B cell (primary cell): ENCODE data around the gene MICA. TPM values are rescaled to one million over a fixed set of nuclear protein-coding genes. Genes with fewer than 3 reads are reported as not detected.
"Not testable (repeated sequence)": the region's sequence is repeated elsewhere in the genome, so short reads cannot be mapped to it uniquely, and the experiment has no call there.

Experiments used
- ATAC-seq: fragments of 200-7000 bp; cut with Tn5 transposase; one replicate; pipeline ENCODE4 v1.10.0; 2021; ENCODE audit warnings: low read depth, mild to moderate bottlenecking, moderate number of reproducible peaks, moderate library complexity
- CTCF ChIA-PET: fragments of 350-600 bp; sonication (Branson Sonifier 250); formaldehyde crosslinking; loops from one replicate; lab custom pipeline; 2021; ENCODE audit warnings: antibody characterized with exemption, inconsistent platforms; lab: Charles Lee
- POLR2A ChIA-PET: fragments of 350-600 bp; sonication (Branson Sonifier 250); formaldehyde crosslinking; loops from one replicate; lab custom pipeline; 2021; ENCODE audit warnings: antibody characterized with exemption; lab: Charles Lee
- DNase-seq: peaks from one replicate; pipeline ENCODE4 v3.0.0; 2013
- H2AFZ ChIP-seq: 2 replicates; pipeline ENCODE4 v1.6.1; 2012; ENCODE audit warnings: mild to moderate bottlenecking, low read depth, low read length; ENCODE audit not compliant: insufficient read depth, poor library complexity, severe bottlenecking
- H3K27ac ChIP-seq, 2 donors: 1 replicate in 1 of 2; 2 replicates in 1 of 2; pipeline ENCODE4 v1.5.1; 2012 to 2013; ENCODE audit warnings: low read length in 2 of 2, mild to moderate bottlenecking in 2 of 2, moderate library complexity in 1 of 2
- H3K27me3 ChIP-seq, 4 experiments: fragments of 200-600 bp in 1 of 4; sonication (generic) in 1 of 4; replicated peaks in 1 of 4; 1 replicate in 2 of 4; 2 replicates in 2 of 4; pipeline versions ENCODE4 v1.6.1 to v1.7.0; 2013 to 2016; ENCODE audit warnings: low read length in 3 of 4, mild to moderate bottlenecking in 2 of 4, mixed read lengths in 1 of 4, moderate library complexity in 1 of 4; ENCODE audit not compliant: insufficient read depth in 4 of 4, control insufficient read depth in 3 of 4; ENCODE audit errors: control extremely low read depth in 1 of 4
- H3K36me3 ChIP-seq, 2 experiments: replicated peaks in 1 of 2; 1 replicate in 1 of 2; 2 replicates in 1 of 2; pipeline versions ENCODE4 v1.6.1 to v1.7.1; 2013; ENCODE audit warnings: low read length in 1 of 2; ENCODE audit not compliant: insufficient read depth in 2 of 2, control insufficient read depth in 1 of 2; ENCODE audit errors: control extremely low read depth in 1 of 2, extremely low read depth in 1 of 2
- H3K4me1 ChIP-seq, 2 donors: fragments of 200-600 bp in 1 of 2; sonication (generic) in 1 of 2; 1 replicate in 1 of 2; 2 replicates in 1 of 2; pipeline versions ENCODE4 v1.5.1 to v1.6.1; 2013 to 2017; ENCODE audit warnings: low read length in 2 of 2; ENCODE audit not compliant: control insufficient read depth in 2 of 2, insufficient read depth in 2 of 2
- H3K4me2 ChIP-seq: replicated peaks from 2 replicates; pipeline ENCODE3; 2012; ENCODE audit warnings: mild to moderate bottlenecking, low read depth, low read length; ENCODE audit not compliant: poor library complexity, severe bottlenecking
- H3K4me3 ChIP-seq, 5 experiments: fragments of 200-600 bp in 1 of 5; sonication (generic) in 1 of 5; 1 replicate in 3 of 5; 2 replicates in 2 of 5; pipeline versions ENCODE4 v1.5.1 to v1.7.0; 2011 to 2016; ENCODE audit warnings: low read length in 4 of 5, mild to moderate bottlenecking in 4 of 5, low read depth in 2 of 5, control low read depth in 1 of 5, moderate library complexity in 1 of 5; ENCODE audit not compliant: insufficient read depth in 1 of 5; ENCODE audit errors: control extremely low read depth in 1 of 5, extremely low read depth in 1 of 5
- H3K79me2 ChIP-seq: fragments of 200-600 bp; sonication (generic); one replicate; pipeline ENCODE4 v1.6.0; 2016; ENCODE audit warnings: low read length; ENCODE audit not compliant: control insufficient read depth, insufficient read depth
- H3K9ac ChIP-seq: fragments of 200-600 bp; sonication (generic); 2 replicates; pipeline ENCODE4 v1.6.1; 2017; ENCODE audit warnings: mild to moderate bottlenecking, low read length, moderate library complexity
- H3K9me3 ChIP-seq, 3 donors: one replicate each; pipeline versions ENCODE4 v1.6.1 to v1.7.1; 2013; ENCODE audit warnings: low read length in 2 of 3; ENCODE audit not compliant: control insufficient read depth in 2 of 3, insufficient read depth in 1 of 3; ENCODE audit errors: control extremely low read depth in 1 of 3
- H4K20me1 ChIP-seq: 2 replicates; pipeline ENCODE4 v1.6.0; 2012; ENCODE audit warnings: mild to moderate bottlenecking, low read length; ENCODE audit not compliant: insufficient read depth, control insufficient read depth, poor library complexity, severe bottlenecking
- H3K27ac Mint-ChIP-seq: one replicate; pipeline ENCODE4 v1.8.0; 2021; ENCODE audit warnings: mixed read lengths
- H3K27me3 Mint-ChIP-seq: one replicate; pipeline ENCODE4 v1.8.0; 2021; ENCODE audit warnings: mixed read lengths
- H3K4me1 Mint-ChIP-seq: one replicate; pipeline ENCODE4 v1.8.0; 2021; ENCODE audit warnings: mixed read lengths
- H3K4me3 Mint-ChIP-seq: one replicate; pipeline ENCODE4 v1.8.0; 2021; ENCODE audit warnings: mixed read lengths
- H3K9me3 Mint-ChIP-seq: one replicate; pipeline ENCODE4 v1.8.0; 2022; ENCODE audit warnings: mixed read lengths; ENCODE audit not compliant: insufficient read depth
- CTCF ChIP-seq: fragments of 200-600 bp; IDR thresholded peaks from one replicate; pipeline ENCODE4 v1.8.0; 2022; ENCODE audit warnings: antibody characterized with exemption, mild to moderate bottlenecking
- EZH2 ChIP-seq: IDR thresholded peaks from 2 replicates; pipeline ENCODE4 v1.6.1; 2012; ENCODE audit warnings: borderline replicate concordance, low read depth, mild to moderate bottlenecking, moderate library complexity, low read length; ENCODE audit not compliant: insufficient read depth, poor library complexity, severe bottlenecking
- WGBS: methylation state at CpG from one replicate; pipeline ENCODE4 v1.1.5; 2013; ENCODE audit warnings: missing lambda C conversion rate; ENCODE audit not compliant: insufficient coverage; 5-methylcytosine and 5-hydroxymethylcytosine counted together
- intact Hi-C: fragments of 100-400 bp; cut with micrococcal nuclease; formaldehyde crosslinking; loops from one replicate; pipeline ENCODE4 v1.10.0; 2022
- polyA plus RNA-seq: library from polyadenylated mRNA; depleted of rRNA; stranded (reverse); fragments of >200 nt; gene quantifications from 2 replicates; pipeline ENCODE4 v1.2.3, GENCODE V29; 2012
- total RNA-seq, 2 donors: library from RNA; stranded (reverse); fragments of 120-200 nt in 1 of 2; gene quantifications; 1 replicate in 1 of 2; 2 replicates in 1 of 2; pipeline versions ENCODE4 v1.2.3 to v1.2.4, GENCODE V29; 2013 to 2022

MICA gene
- total and polyA plus RNA-seq, 2 donors (not counting 1 experiment from before 2014, with no cell fraction given), result 13.9 to 28.5 TPM

DNA sequence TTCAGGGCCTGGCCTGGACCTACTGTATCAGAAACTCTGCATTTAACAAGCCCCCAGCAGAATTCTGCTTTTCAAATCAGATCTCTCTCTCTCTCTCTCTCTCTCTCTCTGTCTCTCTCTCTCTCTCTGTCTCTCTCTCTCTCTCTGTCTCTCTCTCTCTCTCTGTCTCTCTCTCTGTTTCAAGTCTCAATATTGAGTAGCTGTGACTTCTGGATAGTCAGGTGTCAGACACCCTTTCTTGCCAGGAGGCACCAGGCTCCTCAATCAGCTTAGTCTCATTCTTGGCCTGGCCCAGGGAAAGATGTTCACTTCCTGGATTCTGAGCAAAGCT lies 13.6 kb upstream of the MICA start:
- CTCF ChIA-PET, result interaction anchor here (1.5 kb wide), 1 partner anchor 98 kb away, joined by 4 read pairs; no protein-coding TSS in a partner anchor
- H3K4me1 ChIP-seq, H3K27ac Mint-ChIP-seq, intact Hi-C loops, H3K27me3 ChIP-seq, H3K9ac ChIP-seq, H3K27ac ChIP-seq, ATAC-seq, H3K9me3 ChIP-seq, H2AFZ ChIP-seq, H3K4me1 Mint-ChIP-seq, H3K4me3 Mint-ChIP-seq, H3K4me2 ChIP-seq, H4K20me1 ChIP-seq, DNase-seq, POLR2A ChIA-PET, H3K9me3 Mint-ChIP-seq, H3K4me3 ChIP-seq, H3K79me2 ChIP-seq, H3K27me3 Mint-ChIP-seq: not testable (repeated sequence)
- peaks cover 0 to 10% of the 10 kb centered on the region in 2 experiments for H3K36me3 ChIP-seq

DNA sequence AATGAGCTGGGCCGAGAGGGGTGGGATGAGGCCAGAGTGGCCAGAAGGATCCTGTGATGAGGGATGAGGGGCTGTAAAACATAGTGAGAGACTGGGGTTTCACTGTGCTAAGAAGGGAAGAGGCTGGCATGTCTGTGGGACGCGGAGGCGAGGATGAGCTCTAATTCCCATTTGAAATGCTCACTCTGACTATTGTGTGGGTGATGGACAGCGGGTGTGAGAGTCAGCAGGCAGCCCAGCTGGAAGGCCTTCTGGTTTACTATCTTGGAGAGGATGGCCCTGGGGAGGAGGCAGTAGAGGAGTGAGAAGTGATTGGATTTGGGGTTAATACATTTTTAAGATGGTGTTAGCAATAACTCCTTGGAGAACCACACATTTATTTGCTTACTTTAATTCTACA lies 9.5 kb upstream of the MICA start:
- Mint-ChIP-seq H3K9me3 (no peaks in the 10 kb centered on the region), H3K4me3 (no peak overlapping the region), H3K27me3 (no peaks in the 10 kb centered on the region), H3K4me1 (peaks cover 12% of the 10 kb centered on the region), H3K27ac (no peak overlapping the region)
- Histone ChIP-seq H3K27ac (no peak overlapping the region), H3K27me3 (no peaks in the 10 kb centered on the region), H3K4me3 (no peak overlapping the region), H3K4me1 (peaks cover 0 to 9% of the 10 kb centered on the region in 2 donors), H2AFZ (no peak overlapping the region), H3K9ac (no peak overlapping the region), H3K9me3 (no peaks in the 10 kb centered on the region), H3K36me3 (peaks cover 0 to 15% of the 10 kb centered on the region in 2 experiments), H3K79me2 (peaks cover 17% of the 10 kb centered on the region), H3K4me2 (no peak overlapping the region), H4K20me1 (peaks cover 10% of the 10 kb centered on the region)
- intact Hi-C loops, result no loop called here
- POLR2A ChIA-PET, result no interaction called here
- no peak for TF ChIP-seq CTCF
- TF ChIP-seq EZH2, result no peak
- WGBS, result 82% methylated on average over 5 of the region's 5 CpGs
- ATAC-seq, result no peak
- DNase-seq, result no peak
- CTCF ChIA-PET, result interaction anchor here (0.6 to 1.5 kb wide), 5 partner anchors 27 to 55 kb away, joined by 3 to 10 read pairs (median 4); no protein-coding TSS in a partner anchor
